ENCODE measurements around the gene KIF5C.
"Not testable (repeated sequence)": the region's sequence is repeated elsewhere in the genome, so short reads cannot be mapped to it uniquely, and the experiment has no call there.

The KIF5C gene

GRCh38 chr2:148874868-148875341, at the start of gene KIF5C:
Gene KIF5C, plus strand, starts transcription at chr2:148875227. Its CDS starts 391 bp downstream, at chr2:148875618.
- peak; percentile 80 for DNase-seq

GRCh38 chr2:148826791-148827190, 48.2 kb upstream of the KIF5C start:
- DNase-seq, result no peak

- DNase-seq, result no peak
Measured at GRCh38 chr2:148828941-148829340, 46.1 kb upstream of the KIF5C start.

GRCh38 chr2:148829618-148830017, 45.4 kb upstream of the KIF5C start:
- DNase-seq, result no peak

- DNase-seq, result no peak
Measured at GRCh38 chr2:148832637-148833036, 42.4 kb upstream of the KIF5C start.

GRCh38 chr2:148842050-148842449, 33.0 kb upstream of the KIF5C start:
- no peak for DNase-seq

- DNase-seq, result no peak
Measured at GRCh38 chr2:148848146-148848545, 26.9 kb upstream of the KIF5C start.

- DNase-seq, result no peak
Measured at GRCh38 chr2:148853458-148853857, 21.6 kb upstream of the KIF5C start.

GRCh38 chr2:148860037-148860436, 15.0 kb upstream of the KIF5C start:
- no peak for DNase-seq

GRCh38 chr2:148861367-148861766, 13.7 kb upstream of the KIF5C start:
- no peak for DNase-seq

- not testable (repeated sequence) for DNase-seq
Measured at GRCh38 chr2:148862478-148862877, 12.5 kb upstream of the KIF5C start.

- no peak for DNase-seq
Measured at GRCh38 chr2:148865512-148865911, 9.5 kb upstream of the KIF5C start.

- no peak for DNase-seq
Measured at GRCh38 chr2:148866091-148866490, 8.9 kb upstream of the KIF5C start.

GRCh38 chr2:148867079-148867769, 7.8 kb upstream of the KIF5C start:
- no peak for DNase-seq

- no peak for DNase-seq
Measured at GRCh38 chr2:148875387-148876051, 492 bp downstream of the KIF5C start.

- DNase-seq, result peak; percentile 25
Measured at GRCh38 chr2:148876202-148876594, 1.2 kb downstream of the KIF5C start.

GRCh38 chr2:148876595-148877402, 1.8 kb downstream of the KIF5C start:
- DNase-seq, result peak; percentile 91

GRCh38 chr2:148877403-148877740, 2.3 kb downstream of the KIF5C start:
- peak; percentile 30 for DNase-seq

- DNase-seq, result no peak
Measured at GRCh38 chr2:148880636-148881035, 5.6 kb downstream of the KIF5C start.

GRCh38 chr2:148882051-148882450, 7.0 kb downstream of the KIF5C start:
- no peak for DNase-seq

- no peak for DNase-seq
Measured at GRCh38 chr2:148885209-148885608, 10.2 kb downstream of the KIF5C start.

- DNase-seq, result no peak
Measured at GRCh38 chr2:148885988-148886387, 11.0 kb downstream of the KIF5C start.

- DNase-seq, result peak; percentile 38
Measured at GRCh38 chr2:148887350-148888002, 12.4 kb downstream of the KIF5C start.
